ENCODE measurements around the gene FAF1. TPM values are rescaled to one million over a fixed set of nuclear protein-coding genes. Genes with fewer than 3 reads are reported as not detected.

Gene FAF1
- total RNA-seq, 1 donor from 2014 or later = 46.4 TPM

DNA sequence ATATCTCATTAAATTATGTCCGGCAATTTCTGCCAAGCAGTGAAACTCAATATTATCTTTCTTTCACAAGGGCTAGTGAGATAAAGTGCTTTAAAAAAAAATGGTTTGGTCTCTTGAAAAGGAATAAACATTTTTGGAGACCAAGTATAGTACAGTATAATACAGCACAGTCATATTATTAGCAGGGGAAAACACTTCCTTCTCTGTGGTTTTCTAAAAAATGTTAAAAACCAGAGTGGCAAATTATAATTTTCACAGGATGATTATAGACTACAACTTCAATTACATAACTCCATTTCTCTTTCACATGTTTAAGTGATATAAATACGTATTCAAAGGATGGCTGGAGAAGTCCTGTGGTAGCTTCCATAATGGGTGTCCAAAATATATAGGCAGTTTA is 366.6 kb downstream of the FAF1 start:
- Histone ChIP-seq H3K27ac (no peak overlapping the region), H3K27me3 (no peaks in the 10 kb centered on the region), H3K4me3 (no peak overlapping the region), H3K9me3 (no peaks in the 10 kb centered on the region), H3K36me3 (peaks cover 2% of the 10 kb centered on the region), H3K4me1 (no peaks in the 10 kb centered on the region)
- DNase-seq (no peak), ATAC-seq (no peak)
- no peak for TF ChIP-seq CTCF (IDR thresholded peaks at IDR 0.05)
- intact Hi-C loops (cut with DNase I) = no loop called here

- ATAC-seq = no peak
- TF ChIP-seq CTCF (IDR thresholded peaks at IDR 0.05) = no peak
- DNase-seq = no peak
- Histone ChIP-seq H3K27ac (no peak overlapping the region), H3K27me3 (no peaks in the 10 kb centered on the region), H3K4me3 (no peak overlapping the region), H3K36me3 (peaks cover 10% of the 10 kb centered on the region), H3K9me3 (no peaks in the 10 kb centered on the region), H3K4me1 (no peaks in the 10 kb centered on the region)
- intact Hi-C loops (cut with DNase I) = no loop called here
Observed at GRCh38 chr1:50591598-50591997, 368.5 kb downstream of the FAF1 start.

DNA sequence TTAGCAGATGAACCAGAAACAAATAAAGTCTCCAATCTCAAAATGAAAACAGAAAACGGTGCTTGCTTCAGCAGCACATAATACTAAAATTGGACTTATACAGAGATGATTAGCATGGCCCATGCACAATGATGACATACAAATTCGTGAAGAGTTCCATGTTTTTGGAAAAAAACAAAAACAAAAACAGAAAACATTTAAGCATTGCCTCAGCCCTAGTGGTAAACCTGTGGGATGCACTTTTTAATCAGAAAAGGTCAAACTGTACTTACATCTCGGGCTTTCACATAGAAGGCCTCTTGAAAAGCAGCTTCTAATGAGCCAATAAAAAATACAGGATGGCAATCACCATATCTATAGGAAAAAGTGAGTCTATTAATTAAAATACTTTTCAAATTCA is 377.7 kb downstream of the FAF1 start:
- ATAC-seq = no peak

GRCh38 chr1:50570066-50570468 is 390.0 kb downstream of the FAF1 start:
- no peaks in the 10 kb centered on the region for H3K27me3 ChIP-seq
- DNase-seq (no peak), ATAC-seq (no peak)
- H3K9me3 ChIP-seq = no peaks in the 10 kb centered on the region
- no peak overlapping the region for H3K27ac ChIP-seq
- H3K4me1 ChIP-seq = no peaks in the 10 kb centered on the region
- H3K36me3 ChIP-seq = peaks cover 25% of the 10 kb centered on the region
- H3K4me3 ChIP-seq = no peak overlapping the region
- intact Hi-C loops (cut with DNase I) = no loop called here
- no peak for TF ChIP-seq CTCF (IDR thresholded peaks at IDR 0.05)

More for the DNA sequence above, 377.7 kb downstream of the FAF1 start:
- Histone ChIP-seq H3K4me1 (no peaks in the 10 kb centered on the region), H3K9me3 (no peaks in the 10 kb centered on the region), H3K27me3 (no peaks in the 10 kb centered on the region), H3K27ac (no peak overlapping the region), H3K4me3 (no peak overlapping the region), H3K36me3 (peaks cover 11% of the 10 kb centered on the region)
- no peak for DNase-seq
- TF ChIP-seq CTCF (IDR thresholded peaks at IDR 0.05) = no peak
- intact Hi-C loops (cut with DNase I) = no loop called here

- Histone ChIP-seq H3K9me3 (no peaks in the 10 kb centered on the region), H3K36me3 (peaks cover 25% of the 10 kb centered on the region), H3K4me3 (no peak overlapping the region), H3K27ac (no peak overlapping the region), H3K4me1 (no peaks in the 10 kb centered on the region), H3K27me3 (no peaks in the 10 kb centered on the region)
- DNase-seq (no peak), ATAC-seq (no peak)
- intact Hi-C loops (cut with DNase I) = no loop called here
- no peak for TF ChIP-seq CTCF (IDR thresholded peaks at IDR 0.05)
Observed at GRCh38 chr1:50568782-50569181, 391.3 kb downstream of the FAF1 start.

GRCh38 chr1:50566405-50566804 is 393.7 kb downstream of the FAF1 start:
- intact Hi-C loops (cut with DNase I) = no loop called here
- Histone ChIP-seq H3K4me1 (no peaks in the 10 kb centered on the region), H3K36me3 (peaks cover 18% of the 10 kb centered on the region), H3K9me3 (no peaks in the 10 kb centered on the region), H3K27ac (no peak overlapping the region), H3K4me3 (no peak overlapping the region), H3K27me3 (no peaks in the 10 kb centered on the region)
- TF ChIP-seq CTCF (IDR thresholded peaks at IDR 0.05) = no peak
- DNase-seq (no peak), ATAC-seq (no peak)
